ENCODE results near the gene PNRC2.
"Not testable (repeated sequence)": the region's sequence is repeated elsewhere in the genome, so short reads cannot be mapped to it uniquely, and the experiment has no call there.

PNRC2 gene

GRCh38 chr1:23995431-23995837 is 35.8 kb downstream of the PNRC2 start:
- FAIRE-seq = no peak

GRCh38 chr1:23996700-23997229 is 37.1 kb downstream of the PNRC2 start:
- no peak for FAIRE-seq

GRCh38 chr1:23997812-23998211 is 38.2 kb downstream of the PNRC2 start:
- FAIRE-seq = no peak

- no peak for FAIRE-seq
Measured at GRCh38 chr1:23999156-23999671, 39.6 kb downstream of the PNRC2 start.

- no peak for FAIRE-seq
Measured at GRCh38 chr1:24002695-24003094, 43.1 kb downstream of the PNRC2 start.

- FAIRE-seq = no peak
Measured at GRCh38 chr1:24003331-24003972, 43.8 kb downstream of the PNRC2 start.

- no peak for FAIRE-seq
Measured at GRCh38 chr1:24004132-24004531, 44.5 kb downstream of the PNRC2 start.

GRCh38 chr1:24005163-24005562 is 45.5 kb downstream of the PNRC2 start:
- FAIRE-seq = no peak

- FAIRE-seq = no peak
Measured at GRCh38 chr1:24007079-24007478, 47.5 kb downstream of the PNRC2 start.

- FAIRE-seq = not testable (repeated sequence)
Measured at GRCh38 chr1:24008574-24009184, 49.1 kb downstream of the PNRC2 start.

- FAIRE-seq = no peak
Measured at GRCh38 chr1:24009406-24009805, 49.8 kb downstream of the PNRC2 start.

GRCh38 chr1:24010650-24011049 is 51.0 kb downstream of the PNRC2 start:
- no peak for FAIRE-seq

- not testable (repeated sequence) for FAIRE-seq
Measured at GRCh38 chr1:24012878-24013277, 53.2 kb downstream of the PNRC2 start.

Data from islet of Langerhans (tissue), 1 donor.